NB4 (cell line): Measurements from ENCODE around the gene TCP1.

ENCODE experiments used
- POLR2A ChIP-seq: IDR thresholded peaks from 2 replicates; pipeline ENCODE4 v1.6.1; 2011; ENCODE audit warnings: mild to moderate bottlenecking; ENCODE audit not compliant: insufficient read length; ENCODE audit errors: extremely low read depth
- TF ChIP-seq, protein P1 (sequence below): IDR thresholded peaks from one replicate; pipeline ENCODE4 v1.5.1; 2012; ENCODE audit warnings: low read depth, low read length
- TF ChIP-seq, protein P2 (sequence below): IDR thresholded peaks from 2 replicates; pipeline ENCODE4 v1.6.1; 2011; ENCODE audit warnings: low read depth, low read length

DNA sequence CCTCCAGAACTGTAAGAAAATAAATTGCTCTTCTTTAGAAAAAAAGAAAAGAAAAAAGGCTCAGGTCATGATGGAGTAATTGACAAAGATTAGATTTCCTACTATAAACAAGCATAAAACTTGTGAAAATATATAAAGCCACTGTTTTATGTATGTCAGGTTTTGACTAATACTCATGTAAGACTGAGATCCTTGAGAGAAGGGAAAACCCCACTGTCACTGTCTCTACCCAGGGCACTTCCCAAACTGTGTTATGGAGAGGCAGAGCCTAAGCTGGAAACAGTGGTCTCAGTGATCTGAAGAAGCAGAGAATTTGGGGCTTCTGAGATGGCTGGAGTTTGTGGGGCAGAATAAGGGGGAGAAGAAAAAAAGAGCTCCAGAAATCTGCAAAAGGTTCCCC lies 19.9 kb downstream of the TCP1 start:
- TF ChIP-seq POLR2A: no peak
- TF ChIP-seq, protein P1, sequence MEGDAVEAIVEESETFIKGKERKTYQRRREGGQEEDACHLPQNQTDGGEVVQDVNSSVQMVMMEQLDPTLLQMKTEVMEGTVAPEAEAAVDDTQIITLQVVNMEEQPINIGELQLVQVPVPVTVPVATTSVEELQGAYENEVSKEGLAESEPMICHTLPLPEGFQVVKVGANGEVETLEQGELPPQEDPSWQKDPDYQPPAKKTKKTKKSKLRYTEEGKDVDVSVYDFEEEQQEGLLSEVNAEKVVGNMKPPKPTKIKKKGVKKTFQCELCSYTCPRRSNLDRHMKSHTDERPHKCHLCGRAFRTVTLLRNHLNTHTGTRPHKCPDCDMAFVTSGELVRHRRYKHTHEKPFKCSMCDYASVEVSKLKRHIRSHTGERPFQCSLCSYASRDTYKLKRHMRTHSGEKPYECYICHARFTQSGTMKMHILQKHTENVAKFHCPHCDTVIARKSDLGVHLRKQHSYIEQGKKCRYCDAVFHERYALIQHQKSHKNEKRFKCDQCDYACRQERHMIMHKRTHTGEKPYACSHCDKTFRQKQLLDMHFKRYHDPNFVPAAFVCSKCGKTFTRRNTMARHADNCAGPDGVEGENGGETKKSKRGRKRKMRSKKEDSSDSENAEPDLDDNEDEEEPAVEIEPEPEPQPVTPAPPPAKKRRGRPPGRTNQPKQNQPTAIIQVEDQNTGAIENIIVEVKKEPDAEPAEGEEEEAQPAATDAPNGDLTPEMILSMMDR: no peak
- TF ChIP-seq, protein P2, sequence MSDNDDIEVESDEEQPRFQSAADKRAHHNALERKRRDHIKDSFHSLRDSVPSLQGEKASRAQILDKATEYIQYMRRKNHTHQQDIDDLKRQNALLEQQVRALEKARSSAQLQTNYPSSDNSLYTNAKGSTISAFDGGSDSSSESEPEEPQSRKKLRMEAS: no peak
